H1 (cell line): ENCODE data around the gene VSTM2L. TPM values are rescaled to one million over a fixed set of nuclear protein-coding genes. Genes with fewer than 3 reads are reported as not detected.

ENCODE experiments used
- NRF1 ChIP-seq: IDR thresholded peaks from 2 replicates; pipeline ENCODE4 v1.6.1; 2011; ENCODE audit warnings: mild to moderate bottlenecking, low read depth, low read length, improper control_type of control experiment
- RFX5 ChIP-seq: IDR thresholded peaks from 2 replicates; pipeline ENCODE4 v1.6.1; 2011; ENCODE audit warnings: low read depth, low read length, improper control_type of control experiment, borderline replicate concordance
- polyA plus RNA-seq, 7 experiments: library from polyadenylated mRNA; depleted of rRNA in 3 of 7; stranded (reverse) in 5 of 7; unstranded in 2 of 7; fragments of >200 nt in 5 of 7; fragments of 200-250 nt in 2 of 7; gene quantifications; 1 replicate in 5 of 7; 2 replicates in 1 of 7; 4 replicates in 1 of 7; pipeline versions ENCODE4 v1.2.1 to v1.2.3, GENCODE V29; 2011 to 2013; ENCODE audit warnings: missing spikeins in 2 of 7, mixed read lengths in 2 of 7
- total RNA-seq: library from RNA; stranded (reverse); fragmentation: NEBNext Ultra II Directional; extraction: Animal tissue kit (Norgen Biotek cat#: 25700); gene quantifications from 2 replicates; pipeline ENCODE4 v1.2.1, GENCODE V29; 2021
- TF ChIP-seq, protein P1 (sequence below): fragments of 300-600 bp; sonication (generic); IDR thresholded peaks from 2 replicates; pipeline ENCODE4 v1.7.1; 2012; ENCODE audit warnings: low read length, moderate library complexity, mild to moderate bottlenecking, inconsistent platforms; ENCODE audit not compliant: insufficient replicate concordance

Gene VSTM2L
- total and polyA plus RNA-seq, 2 of the 8 experiments (the other 6 are each of a cell fraction or from before 2014, with no cell fraction given): 1.3 to 3.2 TPM

DNA sequence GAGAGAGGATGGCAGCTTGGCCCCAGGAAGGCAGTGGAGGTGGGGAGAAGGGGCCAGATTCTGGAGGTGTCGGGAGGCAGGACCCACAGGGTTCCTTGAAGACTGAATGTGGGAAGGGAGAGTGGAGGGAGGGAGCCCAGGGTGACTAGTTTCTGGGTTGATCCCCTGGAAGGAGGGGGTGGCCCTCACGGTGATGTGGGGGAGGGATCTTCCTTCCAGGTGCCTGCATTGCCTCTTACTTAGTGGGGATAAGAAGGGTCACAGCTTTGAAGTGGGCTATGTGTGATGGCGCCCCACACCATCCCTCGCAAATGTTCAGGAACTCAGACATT, 26.7 kb downstream of the VSTM2L start (continued):
- TF ChIP-seq, protein P1, sequence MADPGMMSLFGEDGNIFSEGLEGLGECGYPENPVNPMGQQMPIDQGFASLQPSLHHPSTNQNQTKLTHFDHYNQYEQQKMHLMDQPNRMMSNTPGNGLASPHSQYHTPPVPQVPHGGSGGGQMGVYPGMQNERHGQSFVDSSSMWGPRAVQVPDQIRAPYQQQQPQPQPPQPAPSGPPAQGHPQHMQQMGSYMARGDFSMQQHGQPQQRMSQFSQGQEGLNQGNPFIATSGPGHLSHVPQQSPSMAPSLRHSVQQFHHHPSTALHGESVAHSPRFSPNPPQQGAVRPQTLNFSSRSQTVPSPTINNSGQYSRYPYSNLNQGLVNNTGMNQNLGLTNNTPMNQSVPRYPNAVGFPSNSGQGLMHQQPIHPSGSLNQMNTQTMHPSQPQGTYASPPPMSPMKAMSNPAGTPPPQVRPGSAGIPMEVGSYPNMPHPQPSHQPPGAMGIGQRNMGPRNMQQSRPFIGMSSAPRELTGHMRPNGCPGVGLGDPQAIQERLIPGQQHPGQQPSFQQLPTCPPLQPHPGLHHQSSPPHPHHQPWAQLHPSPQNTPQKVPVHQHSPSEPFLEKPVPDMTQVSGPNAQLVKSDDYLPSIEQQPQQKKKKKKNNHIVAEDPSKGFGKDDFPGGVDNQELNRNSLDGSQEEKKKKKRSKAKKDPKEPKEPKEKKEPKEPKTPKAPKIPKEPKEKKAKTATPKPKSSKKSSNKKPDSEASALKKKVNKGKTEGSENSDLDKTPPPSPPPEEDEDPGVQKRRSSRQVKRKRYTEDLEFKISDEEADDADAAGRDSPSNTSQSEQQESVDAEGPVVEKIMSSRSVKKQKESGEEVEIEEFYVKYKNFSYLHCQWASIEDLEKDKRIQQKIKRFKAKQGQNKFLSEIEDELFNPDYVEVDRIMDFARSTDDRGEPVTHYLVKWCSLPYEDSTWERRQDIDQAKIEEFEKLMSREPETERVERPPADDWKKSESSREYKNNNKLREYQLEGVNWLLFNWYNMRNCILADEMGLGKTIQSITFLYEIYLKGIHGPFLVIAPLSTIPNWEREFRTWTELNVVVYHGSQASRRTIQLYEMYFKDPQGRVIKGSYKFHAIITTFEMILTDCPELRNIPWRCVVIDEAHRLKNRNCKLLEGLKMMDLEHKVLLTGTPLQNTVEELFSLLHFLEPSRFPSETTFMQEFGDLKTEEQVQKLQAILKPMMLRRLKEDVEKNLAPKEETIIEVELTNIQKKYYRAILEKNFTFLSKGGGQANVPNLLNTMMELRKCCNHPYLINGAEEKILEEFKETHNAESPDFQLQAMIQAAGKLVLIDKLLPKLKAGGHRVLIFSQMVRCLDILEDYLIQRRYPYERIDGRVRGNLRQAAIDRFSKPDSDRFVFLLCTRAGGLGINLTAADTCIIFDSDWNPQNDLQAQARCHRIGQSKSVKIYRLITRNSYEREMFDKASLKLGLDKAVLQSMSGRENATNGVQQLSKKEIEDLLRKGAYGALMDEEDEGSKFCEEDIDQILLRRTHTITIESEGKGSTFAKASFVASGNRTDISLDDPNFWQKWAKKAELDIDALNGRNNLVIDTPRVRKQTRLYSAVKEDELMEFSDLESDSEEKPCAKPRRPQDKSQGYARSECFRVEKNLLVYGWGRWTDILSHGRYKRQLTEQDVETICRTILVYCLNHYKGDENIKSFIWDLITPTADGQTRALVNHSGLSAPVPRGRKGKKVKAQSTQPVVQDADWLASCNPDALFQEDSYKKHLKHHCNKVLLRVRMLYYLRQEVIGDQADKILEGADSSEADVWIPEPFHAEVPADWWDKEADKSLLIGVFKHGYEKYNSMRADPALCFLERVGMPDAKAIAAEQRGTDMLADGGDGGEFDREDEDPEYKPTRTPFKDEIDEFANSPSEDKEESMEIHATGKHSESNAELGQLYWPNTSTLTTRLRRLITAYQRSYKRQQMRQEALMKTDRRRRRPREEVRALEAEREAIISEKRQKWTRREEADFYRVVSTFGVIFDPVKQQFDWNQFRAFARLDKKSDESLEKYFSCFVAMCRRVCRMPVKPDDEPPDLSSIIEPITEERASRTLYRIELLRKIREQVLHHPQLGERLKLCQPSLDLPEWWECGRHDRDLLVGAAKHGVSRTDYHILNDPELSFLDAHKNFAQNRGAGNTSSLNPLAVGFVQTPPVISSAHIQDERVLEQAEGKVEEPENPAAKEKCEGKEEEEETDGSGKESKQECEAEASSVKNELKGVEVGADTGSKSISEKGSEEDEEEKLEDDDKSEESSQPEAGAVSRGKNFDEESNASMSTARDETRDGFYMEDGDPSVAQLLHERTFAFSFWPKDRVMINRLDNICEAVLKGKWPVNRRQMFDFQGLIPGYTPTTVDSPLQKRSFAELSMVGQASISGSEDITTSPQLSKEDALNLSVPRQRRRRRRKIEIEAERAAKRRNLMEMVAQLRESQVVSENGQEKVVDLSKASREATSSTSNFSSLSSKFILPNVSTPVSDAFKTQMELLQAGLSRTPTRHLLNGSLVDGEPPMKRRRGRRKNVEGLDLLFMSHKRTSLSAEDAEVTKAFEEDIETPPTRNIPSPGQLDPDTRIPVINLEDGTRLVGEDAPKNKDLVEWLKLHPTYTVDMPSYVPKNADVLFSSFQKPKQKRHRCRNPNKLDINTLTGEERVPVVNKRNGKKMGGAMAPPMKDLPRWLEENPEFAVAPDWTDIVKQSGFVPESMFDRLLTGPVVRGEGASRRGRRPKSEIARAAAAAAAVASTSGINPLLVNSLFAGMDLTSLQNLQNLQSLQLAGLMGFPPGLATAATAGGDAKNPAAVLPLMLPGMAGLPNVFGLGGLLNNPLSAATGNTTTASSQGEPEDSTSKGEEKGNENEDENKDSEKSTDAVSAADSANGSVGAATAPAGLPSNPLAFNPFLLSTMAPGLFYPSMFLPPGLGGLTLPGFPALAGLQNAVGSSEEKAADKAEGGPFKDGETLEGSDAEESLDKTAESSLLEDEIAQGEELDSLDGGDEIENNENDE: no peak
- TF ChIP-seq RFX5 (no peak), NRF1 (no peak)
